ENCODE data around the gene PKD2L1.

The PKD2L1 gene

DNA sequence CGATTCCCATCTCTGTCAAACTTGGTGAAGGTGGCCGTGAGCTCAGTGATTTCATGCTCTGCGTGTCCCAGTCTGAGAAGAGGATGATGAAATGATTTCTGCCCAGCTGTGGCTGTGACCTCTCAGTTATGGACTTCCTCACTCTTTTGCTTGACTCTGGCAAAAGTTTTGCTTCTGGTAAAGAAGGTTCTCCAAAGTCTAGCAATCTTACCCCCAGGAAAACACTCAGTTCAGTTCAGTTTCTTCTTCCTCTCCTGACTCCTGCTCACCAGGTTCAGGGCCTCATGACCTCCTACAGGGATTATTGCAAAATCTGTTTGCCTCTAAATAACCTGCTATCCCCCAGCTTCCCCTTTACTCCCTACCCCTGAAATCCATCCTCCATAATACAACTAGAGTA is 38.7 kb downstream of the PKD2L1 start:
- Histone ChIP-seq H3K27me3 (ENCODE audit: control insufficient read depth, insufficient read depth, low read length) (no peaks in the 10 kb centered on the region), H3K9ac (no peak overlapping the region), H3K4me2 (ENCODE audit: low read length) (no peak overlapping the region), H3K79me2 (peaks cover 3% of the 10 kb centered on the region), H3K4me1 (peaks cover 5% of the 10 kb centered on the region), H3K9me3 (ENCODE audit: control insufficient read depth, low read length) (no peaks in the 10 kb centered on the region), H3K27ac (no peak overlapping the region), H2AFZ (no peak overlapping the region), H3K4me3 (ENCODE audit: low read depth, low read length) (no peak overlapping the region), H3K36me3 (ENCODE audit: control insufficient read depth, insufficient read depth, low read length) (no peaks in the 10 kb centered on the region)
- TF ChIP-seq, protein P1, sequence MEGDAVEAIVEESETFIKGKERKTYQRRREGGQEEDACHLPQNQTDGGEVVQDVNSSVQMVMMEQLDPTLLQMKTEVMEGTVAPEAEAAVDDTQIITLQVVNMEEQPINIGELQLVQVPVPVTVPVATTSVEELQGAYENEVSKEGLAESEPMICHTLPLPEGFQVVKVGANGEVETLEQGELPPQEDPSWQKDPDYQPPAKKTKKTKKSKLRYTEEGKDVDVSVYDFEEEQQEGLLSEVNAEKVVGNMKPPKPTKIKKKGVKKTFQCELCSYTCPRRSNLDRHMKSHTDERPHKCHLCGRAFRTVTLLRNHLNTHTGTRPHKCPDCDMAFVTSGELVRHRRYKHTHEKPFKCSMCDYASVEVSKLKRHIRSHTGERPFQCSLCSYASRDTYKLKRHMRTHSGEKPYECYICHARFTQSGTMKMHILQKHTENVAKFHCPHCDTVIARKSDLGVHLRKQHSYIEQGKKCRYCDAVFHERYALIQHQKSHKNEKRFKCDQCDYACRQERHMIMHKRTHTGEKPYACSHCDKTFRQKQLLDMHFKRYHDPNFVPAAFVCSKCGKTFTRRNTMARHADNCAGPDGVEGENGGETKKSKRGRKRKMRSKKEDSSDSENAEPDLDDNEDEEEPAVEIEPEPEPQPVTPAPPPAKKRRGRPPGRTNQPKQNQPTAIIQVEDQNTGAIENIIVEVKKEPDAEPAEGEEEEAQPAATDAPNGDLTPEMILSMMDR (IDR thresholded peaks at IDR 0.05) = no peak

- Histone ChIP-seq H3K36me3 (ENCODE audit: control insufficient read depth, insufficient read depth, low read length) (no peaks in the 10 kb centered on the region), H3K27ac (no peak overlapping the region), H3K4me1 (peaks cover 5% of the 10 kb centered on the region), H3K4me3 (ENCODE audit: low read depth, low read length) (no peak overlapping the region), H3K9ac (no peak overlapping the region), H3K4me2 (ENCODE audit: low read length) (no peak overlapping the region), H3K79me2 (peaks cover 17% of the 10 kb centered on the region), H3K9me3 (ENCODE audit: control insufficient read depth, low read length) (no peaks in the 10 kb centered on the region), H3K27me3 (ENCODE audit: control insufficient read depth, insufficient read depth, low read length) (no peaks in the 10 kb centered on the region), H2AFZ (no peak overlapping the region)
- TF ChIP-seq, protein P1 (IDR thresholded peaks at IDR 0.05) = no peak
Measured at GRCh38 chr10:100289641-100290040, 40.4 kb downstream of the PKD2L1 start.

- H3K9me3 ChIP-seq (ENCODE audit: control insufficient read depth, low read length) = no peaks in the 10 kb centered on the region
- H3K27me3 ChIP-seq (ENCODE audit: control insufficient read depth, insufficient read depth, low read length) = no peaks in the 10 kb centered on the region
- TF ChIP-seq, protein P1 (IDR thresholded peaks at IDR 0.05) = no peak
- peaks cover 28% of the 10 kb centered on the region for H3K79me2 ChIP-seq
- H3K36me3 ChIP-seq (ENCODE audit: control insufficient read depth, insufficient read depth, low read length) = no peaks in the 10 kb centered on the region
- H3K9ac ChIP-seq = no peak overlapping the region
- peaks cover 5% of the 10 kb centered on the region for H3K4me1 ChIP-seq
- no peak overlapping the region for H2AFZ ChIP-seq
- H3K4me2 ChIP-seq (ENCODE audit: low read length) = no peak overlapping the region
- no peak overlapping the region for H3K4me3 ChIP-seq (ENCODE audit: low read depth, low read length)
- H3K27ac ChIP-seq = no peak overlapping the region
Measured at GRCh38 chr10:100288196-100288595, 41.8 kb downstream of the PKD2L1 start.

DNA sequence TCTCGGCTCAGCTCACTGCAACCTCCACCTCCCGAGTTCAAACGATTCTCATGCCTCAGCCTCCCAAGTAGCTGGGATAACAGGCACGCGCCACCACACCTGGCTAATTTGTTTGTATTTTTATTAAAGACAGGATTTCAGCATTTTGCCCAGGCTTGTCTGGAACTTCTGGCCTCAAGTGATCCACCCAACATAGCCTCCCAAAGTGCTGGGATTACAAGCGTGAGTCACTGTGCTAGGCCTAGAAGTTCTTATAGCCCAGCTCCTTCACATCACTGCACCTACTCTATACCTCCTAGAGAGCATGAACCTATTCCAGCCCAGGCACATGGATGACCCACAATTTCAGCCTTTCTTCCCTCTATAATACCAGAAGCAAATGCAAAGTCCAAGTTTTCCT is 42.3 kb downstream of the PKD2L1 start:
- H3K27ac ChIP-seq = no peak overlapping the region
- peaks cover 32% of the 10 kb centered on the region for H3K79me2 ChIP-seq
- no peak overlapping the region for H3K4me2 ChIP-seq (ENCODE audit: low read length)
- no peak overlapping the region for H2AFZ ChIP-seq
- H3K9ac ChIP-seq = no peak overlapping the region
- TF ChIP-seq, protein P1 (IDR thresholded peaks at IDR 0.05) = no peak
- H3K9me3 ChIP-seq (ENCODE audit: control insufficient read depth, low read length) = no peaks in the 10 kb centered on the region
- H3K27me3 ChIP-seq (ENCODE audit: control insufficient read depth, insufficient read depth, low read length) = no peaks in the 10 kb centered on the region
- H3K36me3 ChIP-seq (ENCODE audit: control insufficient read depth, insufficient read depth, low read length) = no peaks in the 10 kb centered on the region
- peaks cover 5% of the 10 kb centered on the region for H3K4me1 ChIP-seq
- H3K4me3 ChIP-seq (ENCODE audit: low read depth, low read length) = no peak overlapping the region
